Uterus (tissue), 2 donors: ENCODE results near the gene NFIA.

Experiments used
- POLR2A ChIP-seq, 2 donors: fragments of 450-650 bp; IDR thresholded peaks; one replicate each; pipeline ENCODE4 v1.6.1; 2016; ENCODE audit warnings: antibody characterized with exemption in 2 of 2, mild to moderate bottlenecking in 1 of 2, moderate library complexity in 1 of 2
- TF ChIP-seq, protein P1 (sequence below), 4 experiments: fragments of 200-600 bp in 2 of 4; fragments of 450-650 bp in 2 of 4; sonication (generic) in 2 of 4; IDR thresholded peaks; one replicate each; pipeline ENCODE4 v1.5.1; 2016 to 2019; ENCODE audit warnings: antibody characterized with exemption in 4 of 4, mild to moderate bottlenecking in 2 of 4, moderate library complexity in 1 of 4

DNA sequence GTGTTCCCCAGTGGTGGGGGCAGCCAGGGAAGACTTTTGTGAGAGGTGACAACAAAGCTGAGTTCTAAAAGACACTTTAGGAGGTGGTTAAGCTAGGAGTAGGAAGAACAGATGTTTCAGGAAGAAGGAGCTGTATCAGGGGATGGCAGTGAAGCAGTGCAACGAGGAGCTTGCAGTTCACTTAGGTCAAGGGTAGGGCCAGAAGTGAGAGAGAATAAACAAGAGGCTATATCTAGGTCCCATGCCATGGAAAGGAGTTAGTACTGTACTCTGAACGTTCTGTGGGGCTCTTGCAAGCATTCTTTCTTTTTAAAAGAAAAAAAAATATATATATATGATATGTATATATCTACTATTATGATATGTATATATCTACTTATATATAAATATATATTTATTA lies 244.4 kb downstream of the NFIA start:
- TF ChIP-seq, protein P1, sequence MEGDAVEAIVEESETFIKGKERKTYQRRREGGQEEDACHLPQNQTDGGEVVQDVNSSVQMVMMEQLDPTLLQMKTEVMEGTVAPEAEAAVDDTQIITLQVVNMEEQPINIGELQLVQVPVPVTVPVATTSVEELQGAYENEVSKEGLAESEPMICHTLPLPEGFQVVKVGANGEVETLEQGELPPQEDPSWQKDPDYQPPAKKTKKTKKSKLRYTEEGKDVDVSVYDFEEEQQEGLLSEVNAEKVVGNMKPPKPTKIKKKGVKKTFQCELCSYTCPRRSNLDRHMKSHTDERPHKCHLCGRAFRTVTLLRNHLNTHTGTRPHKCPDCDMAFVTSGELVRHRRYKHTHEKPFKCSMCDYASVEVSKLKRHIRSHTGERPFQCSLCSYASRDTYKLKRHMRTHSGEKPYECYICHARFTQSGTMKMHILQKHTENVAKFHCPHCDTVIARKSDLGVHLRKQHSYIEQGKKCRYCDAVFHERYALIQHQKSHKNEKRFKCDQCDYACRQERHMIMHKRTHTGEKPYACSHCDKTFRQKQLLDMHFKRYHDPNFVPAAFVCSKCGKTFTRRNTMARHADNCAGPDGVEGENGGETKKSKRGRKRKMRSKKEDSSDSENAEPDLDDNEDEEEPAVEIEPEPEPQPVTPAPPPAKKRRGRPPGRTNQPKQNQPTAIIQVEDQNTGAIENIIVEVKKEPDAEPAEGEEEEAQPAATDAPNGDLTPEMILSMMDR (IDR thresholded peaks at IDR 0.05) = no peak
- TF ChIP-seq POLR2A (IDR thresholded peaks at IDR 0.05) = no peak
